Cardiac fibroblast (primary cell): ENCODE measurements around the gene EML3.
"Not testable (repeated sequence)": the region's sequence is repeated elsewhere in the genome, so short reads cannot be mapped to it uniquely, and the experiment has no call there.

Experiments
- DNase-seq, 2 donors: peaks; one replicate each; pipeline versions ENCODE4 v3.0.0 to v3.0.0-alpha.2; 2010; ENCODE audit warnings: low read depth in 2 of 2
- H3K4me3 ChIP-seq, 2 donors: replicated peaks in 1 of 2; 1 replicate in 1 of 2; 2 replicates in 1 of 2; pipeline ENCODE4 v1.5.1; 2011; ENCODE audit warnings: low read depth in 2 of 2, low read length in 2 of 2, mild to moderate bottlenecking in 2 of 2, moderate library complexity in 1 of 2
- TF ChIP-seq, protein P1 (sequence below): IDR thresholded peaks from one replicate; pipeline ENCODE4 v1.5.1; 2011; ENCODE audit warnings: low read depth, mild to moderate bottlenecking, low read length, inconsistent platforms

Gene EML3, protein sequence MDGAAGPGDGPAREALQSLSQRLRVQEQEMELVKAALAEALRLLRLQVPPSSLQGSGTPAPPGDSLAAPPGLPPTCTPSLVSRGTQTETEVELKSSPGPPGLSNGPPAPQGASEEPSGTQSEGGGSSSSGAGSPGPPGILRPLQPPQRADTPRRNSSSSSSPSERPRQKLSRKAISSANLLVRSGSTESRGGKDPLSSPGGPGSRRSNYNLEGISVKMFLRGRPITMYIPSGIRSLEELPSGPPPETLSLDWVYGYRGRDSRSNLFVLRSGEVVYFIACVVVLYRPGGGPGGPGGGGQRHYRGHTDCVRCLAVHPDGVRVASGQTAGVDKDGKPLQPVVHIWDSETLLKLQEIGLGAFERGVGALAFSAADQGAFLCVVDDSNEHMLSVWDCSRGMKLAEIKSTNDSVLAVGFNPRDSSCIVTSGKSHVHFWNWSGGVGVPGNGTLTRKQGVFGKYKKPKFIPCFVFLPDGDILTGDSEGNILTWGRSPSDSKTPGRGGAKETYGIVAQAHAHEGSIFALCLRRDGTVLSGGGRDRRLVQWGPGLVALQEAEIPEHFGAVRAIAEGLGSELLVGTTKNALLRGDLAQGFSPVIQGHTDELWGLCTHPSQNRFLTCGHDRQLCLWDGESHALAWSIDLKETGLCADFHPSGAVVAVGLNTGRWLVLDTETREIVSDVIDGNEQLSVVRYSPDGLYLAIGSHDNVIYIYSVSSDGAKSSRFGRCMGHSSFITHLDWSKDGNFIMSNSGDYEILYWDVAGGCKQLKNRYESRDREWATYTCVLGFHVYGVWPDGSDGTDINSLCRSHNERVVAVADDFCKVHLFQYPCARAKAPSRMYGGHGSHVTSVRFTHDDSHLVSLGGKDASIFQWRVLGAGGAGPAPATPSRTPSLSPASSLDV

DNA sequence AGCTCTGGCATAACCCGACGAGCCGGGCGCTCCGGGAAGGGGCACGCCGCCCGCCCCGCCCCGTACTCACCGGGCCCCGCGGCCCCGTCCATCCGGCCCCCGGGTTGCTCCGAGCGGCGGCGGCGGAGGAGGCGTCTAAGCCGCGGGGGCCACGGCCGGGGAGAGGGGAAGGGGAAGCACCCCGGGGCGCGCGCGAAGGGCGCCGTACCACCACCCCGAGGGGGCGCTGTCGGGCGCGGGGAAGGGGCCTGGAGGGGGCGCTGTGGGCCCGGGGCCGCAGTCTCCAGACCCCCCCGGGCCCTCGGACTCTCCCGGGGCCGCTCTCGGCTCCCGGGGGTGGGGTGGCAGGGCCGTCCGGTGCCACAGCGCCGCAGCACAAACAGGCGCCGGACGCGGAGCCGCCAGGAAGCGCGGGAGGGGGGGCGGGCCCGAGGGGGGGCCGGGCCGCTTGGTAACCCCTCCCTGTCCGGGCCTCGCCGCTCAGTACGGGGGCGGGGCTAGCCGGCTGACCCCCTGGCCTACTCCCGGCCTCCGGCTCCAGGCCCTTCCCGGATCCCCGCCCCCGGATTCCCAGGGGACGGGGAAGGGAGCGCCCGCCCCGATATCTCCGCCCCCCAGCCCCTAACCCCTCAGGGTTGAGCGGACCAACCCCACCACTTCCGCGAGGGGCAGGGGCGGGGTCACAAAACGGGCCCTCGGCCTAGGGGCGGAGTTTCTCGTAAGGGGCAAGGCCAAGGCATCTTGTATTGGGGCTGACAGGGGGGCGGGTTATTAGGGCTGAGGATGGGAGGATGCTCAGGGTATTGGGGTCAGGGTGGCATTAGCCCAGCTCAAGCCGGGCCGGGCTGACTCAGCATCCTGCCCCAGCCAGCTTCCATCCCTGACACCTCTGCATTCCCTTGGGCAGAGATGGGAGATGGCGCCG is at the start of gene EML3, which contains the start of gene ROM1:
EML3 (minus strand) TSS at position 410 of the 925 bp plus-strand sequence; CDS start at position 92, 318 bp downstream.
ROM1 (plus strand) TSS at position 892 of the 925 bp plus-strand sequence; CDS start at position 917, 25 bp downstream.
- H3K4me3 ChIP-seq: peak within 1 kb of the TSS; percentile 76 to 89
- TF ChIP-seq, protein P1, sequence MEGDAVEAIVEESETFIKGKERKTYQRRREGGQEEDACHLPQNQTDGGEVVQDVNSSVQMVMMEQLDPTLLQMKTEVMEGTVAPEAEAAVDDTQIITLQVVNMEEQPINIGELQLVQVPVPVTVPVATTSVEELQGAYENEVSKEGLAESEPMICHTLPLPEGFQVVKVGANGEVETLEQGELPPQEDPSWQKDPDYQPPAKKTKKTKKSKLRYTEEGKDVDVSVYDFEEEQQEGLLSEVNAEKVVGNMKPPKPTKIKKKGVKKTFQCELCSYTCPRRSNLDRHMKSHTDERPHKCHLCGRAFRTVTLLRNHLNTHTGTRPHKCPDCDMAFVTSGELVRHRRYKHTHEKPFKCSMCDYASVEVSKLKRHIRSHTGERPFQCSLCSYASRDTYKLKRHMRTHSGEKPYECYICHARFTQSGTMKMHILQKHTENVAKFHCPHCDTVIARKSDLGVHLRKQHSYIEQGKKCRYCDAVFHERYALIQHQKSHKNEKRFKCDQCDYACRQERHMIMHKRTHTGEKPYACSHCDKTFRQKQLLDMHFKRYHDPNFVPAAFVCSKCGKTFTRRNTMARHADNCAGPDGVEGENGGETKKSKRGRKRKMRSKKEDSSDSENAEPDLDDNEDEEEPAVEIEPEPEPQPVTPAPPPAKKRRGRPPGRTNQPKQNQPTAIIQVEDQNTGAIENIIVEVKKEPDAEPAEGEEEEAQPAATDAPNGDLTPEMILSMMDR: peak; percentile 45
- peak; percentile 80 to 98 for DNase-seq

DNA sequence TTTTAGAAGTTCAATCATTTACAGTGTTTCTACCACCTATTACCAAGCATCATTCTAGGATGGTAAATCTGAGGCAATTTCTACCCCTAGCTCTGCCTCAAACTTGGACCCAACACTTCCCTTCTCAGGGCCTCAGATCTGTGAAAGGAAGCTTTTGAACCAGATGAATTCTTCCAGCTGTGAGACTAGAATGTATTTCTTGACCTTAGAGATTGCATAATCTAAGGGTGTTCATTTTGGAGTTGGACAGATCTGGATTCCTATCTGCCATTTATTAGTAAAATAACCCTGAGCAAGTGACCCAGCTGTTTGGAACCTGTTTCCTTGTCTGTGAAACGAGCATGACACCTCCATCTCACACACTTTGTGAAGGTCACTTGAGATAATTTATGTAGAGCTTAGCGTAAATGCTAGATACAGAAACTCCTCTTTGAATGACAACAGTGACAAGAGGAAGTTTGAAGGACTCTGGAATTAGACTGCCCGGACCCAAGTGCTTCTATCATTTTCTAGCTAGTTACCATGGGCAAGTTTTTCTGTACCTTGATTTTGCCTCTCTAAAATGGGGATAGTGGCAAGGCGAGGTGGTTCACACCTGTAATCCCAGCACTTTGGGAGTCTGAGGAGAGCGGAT is 44.3 kb upstream of the EML3 start:
- TF ChIP-seq, protein P1: no peak
- no peak overlapping the region for H3K4me3 ChIP-seq
- no peak for DNase-seq

DNA sequence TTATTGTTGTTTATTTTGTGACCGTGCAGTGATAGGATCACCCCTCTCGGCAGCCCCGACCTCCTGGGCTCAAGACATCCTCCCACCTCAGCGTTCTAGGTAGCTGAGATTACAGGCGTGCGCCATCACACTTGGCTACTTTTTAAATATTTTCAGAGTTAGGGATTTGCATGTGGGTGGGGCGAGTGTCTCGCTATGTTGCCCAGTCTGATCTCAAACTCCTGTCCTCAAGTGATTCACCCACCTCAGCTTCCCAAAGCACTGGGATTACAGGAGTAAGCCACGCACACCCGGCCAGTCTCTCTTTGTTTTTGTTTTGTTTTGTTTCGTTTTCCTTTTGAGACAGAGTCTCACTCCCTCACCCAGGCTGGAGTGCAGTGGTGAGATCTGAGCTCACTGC is 41.7 kb upstream of the EML3 start:
- TF ChIP-seq, protein P1: no peak
- no peak for DNase-seq
- no peak overlapping the region for H3K4me3 ChIP-seq

DNA sequence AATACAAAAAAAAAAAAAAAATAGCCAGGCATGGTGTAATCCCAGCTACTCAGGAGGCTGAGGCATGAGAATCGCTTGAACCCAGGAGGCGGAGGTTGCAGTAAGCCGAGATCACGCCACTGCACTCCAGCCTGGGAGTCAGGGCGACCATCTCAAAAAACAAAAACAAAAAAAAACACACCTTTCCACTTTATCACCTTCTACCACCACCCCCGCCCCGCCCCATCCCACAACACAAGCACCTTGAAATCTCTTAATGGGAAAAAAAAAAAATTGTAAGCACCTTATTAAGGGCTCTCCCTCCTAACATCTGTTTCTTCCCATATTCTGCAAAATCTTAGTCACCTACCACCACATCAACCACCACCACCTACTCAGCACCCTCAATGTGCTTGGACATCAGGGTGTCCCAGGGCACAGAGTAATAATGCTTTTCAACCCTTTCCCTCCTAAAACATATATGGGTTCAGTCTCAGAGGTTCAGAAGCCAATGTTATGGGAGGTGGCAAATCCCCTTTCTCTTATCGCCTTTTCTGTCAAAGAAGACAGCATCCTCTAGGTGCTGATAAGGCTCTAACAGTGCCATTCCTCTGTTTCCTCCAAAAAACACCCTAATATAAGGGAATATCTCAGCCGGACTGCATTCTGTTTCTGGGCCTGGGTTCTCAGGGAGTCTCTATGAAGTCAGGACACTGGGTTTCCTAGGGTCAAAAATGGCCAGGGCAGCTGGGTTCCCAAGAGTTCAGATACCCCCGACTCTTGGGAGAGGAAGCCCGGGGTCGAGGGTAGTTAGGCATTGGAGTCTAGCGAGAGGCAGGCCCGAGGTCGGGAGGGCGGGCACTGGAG is 39.8 kb upstream of the EML3 start:
- TF ChIP-seq, protein P1: no peak
- peak overlapping the region; percentile 78 to 87 for H3K4me3 ChIP-seq

DNA sequence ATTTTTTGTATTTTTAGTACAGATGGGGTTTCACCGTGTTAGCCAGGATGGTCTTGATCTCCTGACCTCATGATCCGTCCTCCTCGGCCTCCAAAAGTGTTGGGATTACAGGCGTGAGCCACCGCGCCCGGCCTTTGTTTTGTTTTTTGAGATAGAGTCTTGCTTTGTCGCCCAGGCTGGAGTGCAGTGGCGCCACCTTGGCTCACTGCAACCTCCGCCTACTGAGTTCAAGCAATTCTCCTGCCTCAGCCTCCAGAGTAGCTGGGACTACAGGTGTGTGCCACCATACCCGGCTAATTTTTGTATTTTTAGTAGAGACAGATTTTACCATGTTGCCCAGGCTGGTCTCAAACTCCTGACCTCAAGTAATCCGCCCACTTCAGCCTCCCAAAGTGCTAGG is 37.7 kb upstream of the EML3 start:
- DNase-seq, H3K4me3 ChIP-seq: not testable (repeated sequence)

More for the DNA sequence above, 39.8 kb upstream of the EML3 start:
- peak in 1 of 2 donors; percentile 9 for DNase-seq

DNA sequence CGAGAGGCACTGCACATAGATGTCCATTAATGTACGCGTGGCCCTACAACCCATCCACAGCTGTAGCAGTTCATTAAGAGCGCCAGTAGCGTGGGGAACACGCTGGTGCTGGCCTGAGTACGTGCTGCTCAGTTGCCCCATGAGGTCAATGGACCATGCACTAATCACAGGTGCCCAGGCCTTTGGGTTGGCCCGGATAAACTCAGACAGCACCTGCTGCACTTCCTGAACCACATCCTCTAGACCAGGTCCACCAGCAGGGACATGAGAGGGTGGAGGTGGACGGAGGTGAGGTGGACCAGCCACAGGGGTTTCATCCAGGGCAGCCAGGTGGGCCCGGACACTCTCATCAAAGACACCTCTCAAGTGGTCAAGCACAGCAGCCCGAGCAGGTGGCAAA is 36.9 kb upstream of the EML3 start:
- DNase-seq: no peak
- no peak overlapping the region for H3K4me3 ChIP-seq
- TF ChIP-seq, protein P1: no peak
